Nephron (organoid): ENCODE results near the gene LST1.

ENCODE experiments used
- H3K27ac Mint-ChIP-seq, 3 experiments: 2 replicates each; pipeline ENCODE4 v1.8.0; 2020; ENCODE audit warnings: mixed read lengths in 3 of 3, mild to moderate bottlenecking in 2 of 3, moderate library complexity in 1 of 3
- H3K27me3 Mint-ChIP-seq: 2 replicates; pipeline ENCODE4 v1.8.0; 2021; ENCODE audit warnings: low read depth, mild to moderate bottlenecking, moderate library complexity, mixed read lengths
- H3K36me3 Mint-ChIP-seq: 2 replicates; pipeline ENCODE4 v1.8.0; 2020; ENCODE audit warnings: low read depth, mixed read lengths
- H3K4me1 Mint-ChIP-seq: 2 replicates; pipeline ENCODE4 v1.8.0; 2020; ENCODE audit warnings: mixed read lengths
- H3K4me3 Mint-ChIP-seq, 3 experiments: 2 replicates each; pipeline ENCODE4 v1.8.0; 2020; ENCODE audit warnings: mild to moderate bottlenecking in 3 of 3, mixed read lengths in 3 of 3, moderate library complexity in 2 of 3
- H3K9me3 Mint-ChIP-seq: 2 replicates; pipeline ENCODE4 v1.8.0; 2020; ENCODE audit warnings: mixed read lengths
- CTCF ChIP-seq, 3 experiments: fragments of 200-600 bp; sonication (generic); IDR thresholded peaks; one replicate each; pipeline ENCODE4 v1.5.0; 2021; ENCODE audit warnings: antibody characterized with exemption in 3 of 3; ENCODE audit not compliant: unreplicated experiment in 3 of 3

The LST1 gene

GRCh38 chr6:31619805-31620585 lies 33.9 kb downstream of the LST1 start:
- Mint-ChIP-seq H3K36me3 (peaks cover 25% of the 10 kb centered on the region), H3K27ac (peak overlapping the region; percentile 91 to 99 (median 98)), H3K4me3 (peak overlapping the region; percentile 86 to 90 (median 87)), H3K27me3 (no peaks in the 10 kb centered on the region), H3K4me1 (peaks cover 23% of the 10 kb centered on the region), H3K9me3 (no peaks in the 10 kb centered on the region)
- TF ChIP-seq CTCF (IDR thresholded peaks at IDR 0.05; ENCODE audit: unreplicated experiment in 3 of 3) = no peak

GRCh38 chr6:31620586-31621319 lies 34.7 kb downstream of the LST1 start, which contains the start of gene PRRC2A:
Gene PRRC2A (plus strand): TSS chr6:31620715. CDS start chr6:31622790, 2,075 bp downstream.
- no peaks in the 10 kb centered on the region for H3K9me3 Mint-ChIP-seq
- H3K4me3 Mint-ChIP-seq = peak within 1 kb of the TSS; percentile 90 to 96 (median 96)
- TF ChIP-seq CTCF (IDR thresholded peaks at IDR 0.05; ENCODE audit: unreplicated experiment in 3 of 3) = no peak
- H3K27ac Mint-ChIP-seq = peak within 1 kb of the TSS; percentile 96 to 99 (median 99)
- peaks cover 21% of the 10 kb centered on the region for H3K4me1 Mint-ChIP-seq
- peaks cover 32% of the 10 kb centered on the region for H3K36me3 Mint-ChIP-seq
- H3K27me3 Mint-ChIP-seq = no peaks in the 10 kb centered on the region

- peak overlapping the region; percentile 96 to 99 (median 99) for H3K27ac Mint-ChIP-seq
- no peaks in the 10 kb centered on the region for H3K27me3 Mint-ChIP-seq
- H3K9me3 Mint-ChIP-seq = no peaks in the 10 kb centered on the region
- H3K4me1 Mint-ChIP-seq = peaks cover 20% of the 10 kb centered on the region
- H3K36me3 Mint-ChIP-seq = peaks cover 39% of the 10 kb centered on the region
- peak overlapping the region; percentile 90 to 96 (median 96) for H3K4me3 Mint-ChIP-seq
- no peak for TF ChIP-seq CTCF (IDR thresholded peaks at IDR 0.05; ENCODE audit: unreplicated experiment in 3 of 3)
These were observed 35.4 kb downstream of the LST1 start for GRCh38 chr6:31621320-31621939.

- peaks cover 15% of the 10 kb centered on the region for H3K4me1 Mint-ChIP-seq
- no peak for TF ChIP-seq CTCF (IDR thresholded peaks at IDR 0.05; ENCODE audit: unreplicated experiment in 3 of 3)
- H3K36me3 Mint-ChIP-seq = peaks cover 44% of the 10 kb centered on the region
- H3K9me3 Mint-ChIP-seq = no peaks in the 10 kb centered on the region
- H3K27ac Mint-ChIP-seq = peak overlapping the region; percentile 96 to 99 (median 99)
- no peaks in the 10 kb centered on the region for H3K27me3 Mint-ChIP-seq
- H3K4me3 Mint-ChIP-seq = peak overlapping the region; percentile 90 to 96 (median 96)
These were observed 35.9 kb downstream of the LST1 start for GRCh38 chr6:31621991-31622390.

GRCh38 chr6:31622684-31623091 lies 36.6 kb downstream of the LST1 start:
- H3K27me3 Mint-ChIP-seq = no peaks in the 10 kb centered on the region
- peaks cover 51% of the 10 kb centered on the region for H3K36me3 Mint-ChIP-seq
- no peaks in the 10 kb centered on the region for H3K9me3 Mint-ChIP-seq
- H3K27ac Mint-ChIP-seq = peak overlapping the region; percentile 96 to 99 (median 99)
- H3K4me3 Mint-ChIP-seq = peak overlapping the region; percentile 90 to 96 (median 96)
- no peak for TF ChIP-seq CTCF (IDR thresholded peaks at IDR 0.05; ENCODE audit: unreplicated experiment in 3 of 3)
- peaks cover 14% of the 10 kb centered on the region for H3K4me1 Mint-ChIP-seq
